ENCODE data around the gene FOXK1. TPM values are rescaled to one million over a fixed set of nuclear protein-coding genes. Genes with fewer than 3 reads are reported as not detected.
"Not testable (repeated sequence)": the region's sequence is repeated elsewhere in the genome, so short reads cannot be mapped to it uniquely, and the experiment has no call there.

The FOXK1 gene
- total RNA-seq (2014; rRNA removed; shearing (Covaris generic)): 40.7 and 63.4 TPM in 2 replicates

DNA sequence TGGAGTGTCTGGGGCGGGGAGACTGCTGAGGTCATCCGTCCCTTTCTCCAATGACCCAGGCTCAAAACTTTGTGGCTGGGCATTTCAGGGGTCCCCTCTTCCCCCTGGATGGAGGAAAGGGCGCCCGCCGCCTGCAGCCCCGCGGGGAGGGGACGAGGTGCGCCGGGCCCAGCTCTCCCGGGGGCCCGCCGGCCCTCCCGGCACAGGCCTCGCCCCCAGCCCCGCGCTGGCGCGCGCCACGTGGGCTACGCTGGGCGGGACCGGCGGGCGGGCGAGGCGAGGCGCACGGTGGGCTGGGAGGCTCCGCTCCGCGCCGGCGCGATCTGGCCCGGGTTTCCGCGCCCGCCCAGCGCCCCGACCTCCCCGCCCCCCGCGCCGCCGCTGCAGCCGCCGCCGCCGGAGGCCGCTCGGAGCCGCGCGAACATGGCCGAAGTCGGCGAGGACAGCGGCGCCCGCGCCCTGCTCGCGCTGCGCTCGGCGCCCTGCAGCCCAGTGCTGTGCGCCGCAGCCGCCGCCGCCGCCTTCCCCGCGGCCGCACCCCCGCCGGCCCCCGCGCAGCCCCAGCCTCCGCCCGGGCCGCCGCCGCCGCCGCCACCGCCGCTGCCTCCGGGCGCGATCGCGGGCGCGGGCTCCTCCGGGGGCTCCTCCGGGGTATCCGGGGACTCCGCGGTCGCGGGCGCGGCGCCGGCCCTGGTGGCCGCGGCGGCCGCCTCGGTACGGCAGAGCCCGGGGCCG is at the start of gene FOXK1:
FOXK1 (plus strand) TSS at position 410 of the 735 bp plus-strand sequence; CDS start at position 424, 14 bp downstream.
- peak; percentile 70 for DNase-seq (ENCODE audit: low spot score)

DNA sequence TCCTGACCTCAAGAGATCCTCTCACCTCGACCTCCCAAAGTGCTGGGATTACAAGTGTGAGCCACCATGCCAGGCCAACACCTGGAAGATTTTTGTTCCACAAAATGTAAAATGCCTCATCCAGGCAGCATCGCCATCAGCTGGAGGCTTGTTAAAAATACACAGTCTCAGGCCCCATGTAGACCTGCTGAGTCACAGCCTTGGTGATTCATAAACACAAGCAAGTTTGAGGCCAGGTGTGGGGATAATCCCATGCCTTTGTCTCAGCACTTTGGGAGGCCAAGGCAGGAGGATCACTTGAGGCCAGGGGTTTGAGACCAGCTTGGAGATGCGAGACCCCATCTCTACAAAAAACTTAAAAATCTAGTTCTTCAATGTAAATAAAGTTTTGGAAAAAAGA is 49.1 kb upstream of the FOXK1 start:
- no peak for DNase-seq (ENCODE audit: low spot score)

DNA sequence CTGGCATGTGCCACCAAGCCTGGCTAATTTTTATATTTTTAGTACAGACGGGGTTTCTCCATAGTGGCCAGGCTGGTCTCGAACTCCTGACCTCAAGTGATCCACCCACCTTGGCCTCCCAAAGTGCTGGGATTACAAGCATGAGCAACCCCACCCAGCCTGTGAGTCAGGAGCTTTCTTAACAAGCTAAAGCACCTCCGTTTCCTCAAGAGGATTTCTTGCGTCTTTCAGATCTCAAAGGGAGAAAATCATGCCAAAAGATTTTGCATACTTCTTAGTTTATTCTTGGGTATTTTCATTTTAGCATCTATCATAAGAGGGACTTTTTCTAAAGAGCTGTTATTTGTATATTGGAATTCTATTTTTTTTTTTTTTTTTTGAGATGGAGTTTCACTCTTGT is 47.9 kb upstream of the FOXK1 start:
- DNase-seq (ENCODE audit: low spot score): no peak

DNA sequence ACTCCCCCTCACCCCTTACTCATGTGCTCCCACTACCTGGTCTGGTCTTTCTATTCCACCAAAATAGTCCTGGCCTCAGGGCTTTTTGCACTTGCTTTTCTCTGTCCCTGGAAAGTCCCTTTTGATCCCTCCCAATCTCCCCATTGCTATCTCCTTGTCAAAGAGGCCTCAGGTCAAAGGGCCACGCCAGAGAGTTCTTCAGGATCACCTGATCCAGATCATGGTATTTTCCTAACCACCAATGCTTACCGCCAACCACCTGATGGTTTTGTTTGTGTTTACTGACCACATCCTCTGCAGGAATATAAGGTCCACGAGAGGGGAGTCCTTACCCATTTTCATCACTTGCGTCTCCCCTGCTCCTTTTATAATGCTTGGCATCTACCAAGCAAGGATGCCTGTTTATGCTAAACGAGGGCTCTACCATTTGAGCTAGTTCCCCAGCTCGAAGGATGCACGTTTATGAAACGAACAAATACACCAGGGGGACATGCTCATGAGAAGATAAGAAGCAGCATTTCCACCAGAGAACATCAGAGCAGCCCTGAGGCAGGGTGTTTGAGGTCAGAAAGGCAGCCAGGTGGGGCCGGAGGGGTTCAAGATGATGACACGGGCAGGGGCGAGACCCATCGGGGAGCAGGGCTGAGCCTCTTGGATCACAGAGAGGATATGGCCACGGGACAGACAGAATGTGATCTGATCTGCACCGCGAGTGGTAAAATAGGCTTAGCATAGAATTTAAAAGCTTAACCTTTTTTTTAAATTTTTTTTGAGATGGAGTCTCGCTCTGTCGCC is 43.1 kb upstream of the FOXK1 start:
- no peak for DNase-seq (ENCODE audit: low spot score)

DNA sequence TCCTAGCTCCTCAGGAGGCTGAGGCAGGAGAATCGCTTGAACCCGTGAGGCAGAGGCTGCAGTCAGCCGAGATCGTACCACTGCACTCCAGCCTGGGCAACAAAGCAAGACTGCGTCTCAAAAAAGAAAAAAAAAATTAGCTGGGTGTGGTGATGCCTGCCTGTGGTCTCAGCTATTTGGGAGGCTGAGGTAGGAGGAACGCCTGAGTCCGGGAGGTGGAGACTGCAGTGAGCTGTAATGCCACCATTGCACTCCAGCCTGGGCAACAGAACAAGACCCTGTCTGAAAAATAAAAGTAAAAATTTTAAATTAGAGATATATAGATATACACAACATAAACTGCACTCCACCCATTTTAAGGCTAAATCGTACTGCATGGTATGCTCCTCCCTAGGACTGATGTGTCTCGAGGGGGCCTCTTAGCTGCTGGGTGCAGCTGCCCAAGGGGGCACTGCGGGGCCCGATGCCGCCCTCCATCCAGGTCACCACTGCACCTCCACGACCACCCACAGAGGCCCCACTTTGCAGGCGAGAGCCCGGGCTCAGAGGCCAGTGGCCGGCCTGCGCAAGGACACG is 40.9 kb upstream of the FOXK1 start:
- peak; percentile 11 for DNase-seq (ENCODE audit: low spot score)

DNA sequence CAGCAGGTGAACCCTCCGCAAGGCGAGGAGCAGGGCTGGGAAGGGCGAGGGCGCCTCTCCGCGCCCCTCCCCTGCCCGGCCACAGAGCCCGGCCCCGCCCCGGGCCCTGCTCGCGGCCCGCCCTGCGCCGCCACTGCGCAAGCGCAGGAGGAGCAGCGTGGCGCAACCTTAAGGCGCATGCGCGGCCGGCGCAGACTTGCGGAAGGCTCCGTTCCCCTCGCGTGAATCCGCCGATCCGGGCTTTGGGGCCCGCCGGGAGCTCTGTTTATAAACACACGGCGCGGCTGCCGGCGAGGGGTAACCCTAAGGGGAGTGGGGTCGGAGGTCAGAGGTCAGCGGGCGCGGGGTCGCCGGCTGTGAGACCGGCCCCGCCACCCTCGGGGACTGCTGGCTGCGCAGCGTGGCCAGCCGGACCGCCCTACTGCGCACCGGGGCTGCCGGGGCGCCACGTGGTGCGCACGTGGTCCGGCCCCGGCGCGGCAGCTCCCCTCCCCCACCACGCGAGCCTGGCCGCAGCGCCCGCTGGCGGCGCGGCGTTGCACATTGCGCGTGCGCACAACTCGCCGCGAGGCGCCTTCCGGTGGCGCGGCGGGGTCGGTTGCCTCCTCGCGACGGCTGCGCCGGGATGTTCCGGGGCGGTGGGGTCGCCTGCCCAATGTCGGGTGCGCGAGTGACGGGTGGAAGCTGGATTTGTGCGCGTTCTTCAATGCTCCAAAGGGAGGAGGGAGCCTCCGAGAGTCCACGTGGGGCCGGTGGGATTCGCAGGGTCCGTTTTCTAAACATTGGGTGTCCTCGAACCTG is 40.2 kb upstream of the FOXK1 start:
- peak; percentile 97 for DNase-seq (ENCODE audit: low spot score)

DNA sequence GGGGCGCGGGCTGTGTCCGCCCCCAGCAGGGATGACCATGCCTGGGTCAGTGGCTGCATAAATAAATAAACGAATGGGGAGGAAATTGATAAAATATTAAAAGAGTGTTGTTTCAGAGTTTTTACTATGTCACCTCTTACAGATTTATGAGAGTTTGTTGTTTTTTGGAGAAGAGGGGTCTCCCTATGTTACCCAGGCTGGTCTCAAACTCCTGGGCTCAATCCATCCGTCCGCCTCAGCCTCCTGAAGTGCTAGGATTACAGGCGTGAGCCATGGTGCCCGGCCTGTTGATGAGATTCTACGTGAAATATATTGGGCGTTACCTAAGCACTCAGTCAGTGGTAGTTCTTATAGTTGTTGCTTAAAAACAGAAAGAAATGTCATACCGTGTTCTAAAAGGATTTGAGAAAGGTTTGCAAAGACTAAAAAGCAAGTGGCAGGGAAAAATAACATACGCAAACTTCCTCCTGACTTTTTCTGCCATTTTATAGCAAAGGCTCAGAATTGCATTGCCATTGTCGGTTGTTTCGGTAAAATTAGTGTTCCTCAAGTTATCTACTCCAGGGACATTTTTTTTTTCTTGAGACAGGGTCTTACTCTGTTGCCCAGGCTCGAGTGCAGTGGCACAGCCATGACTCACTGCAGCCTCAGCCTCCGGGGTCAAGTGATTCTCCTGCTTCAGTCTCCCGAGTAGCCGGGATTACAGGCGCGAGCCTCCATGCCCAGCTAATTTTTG is 39.5 kb upstream of the FOXK1 start:
- DNase-seq (ENCODE audit: low spot score): peak; percentile 10

DNA sequence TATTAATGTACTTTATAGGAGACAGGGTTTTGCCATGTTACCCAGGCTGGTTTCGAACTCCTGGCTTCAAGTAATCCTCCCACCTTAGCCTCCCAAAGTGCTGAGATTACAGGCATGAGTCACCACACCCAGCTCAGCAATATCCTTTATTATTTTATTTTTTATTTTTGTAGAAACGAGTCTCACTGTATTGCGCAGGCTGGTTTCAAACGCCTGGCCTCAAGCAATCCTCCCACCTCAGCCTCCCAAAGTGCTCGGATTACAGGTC is 39.0 kb upstream of the FOXK1 start:
- not testable (repeated sequence) for DNase-seq (ENCODE audit: low spot score)

DNA sequence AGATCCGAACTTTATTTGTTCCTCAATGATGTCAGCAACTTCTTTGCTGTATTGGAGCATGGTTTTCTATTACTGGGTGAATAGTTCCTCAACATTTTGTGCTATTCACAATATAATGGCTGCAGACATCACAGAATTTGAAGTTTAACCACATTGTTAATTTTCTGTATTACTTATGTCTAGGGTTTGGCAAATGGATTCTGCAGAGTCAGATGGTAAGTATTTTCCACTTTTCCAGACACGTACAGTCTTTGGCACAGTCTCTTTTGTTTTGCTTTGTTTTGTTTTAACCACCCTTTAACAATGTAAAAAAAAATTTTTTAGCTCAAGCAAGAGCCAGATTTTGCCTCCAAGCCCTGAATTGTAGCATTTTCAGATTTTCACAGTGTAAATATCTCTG is 36.8 kb upstream of the FOXK1 start:
- DNase-seq (ENCODE audit: low spot score): no peak

DNA sequence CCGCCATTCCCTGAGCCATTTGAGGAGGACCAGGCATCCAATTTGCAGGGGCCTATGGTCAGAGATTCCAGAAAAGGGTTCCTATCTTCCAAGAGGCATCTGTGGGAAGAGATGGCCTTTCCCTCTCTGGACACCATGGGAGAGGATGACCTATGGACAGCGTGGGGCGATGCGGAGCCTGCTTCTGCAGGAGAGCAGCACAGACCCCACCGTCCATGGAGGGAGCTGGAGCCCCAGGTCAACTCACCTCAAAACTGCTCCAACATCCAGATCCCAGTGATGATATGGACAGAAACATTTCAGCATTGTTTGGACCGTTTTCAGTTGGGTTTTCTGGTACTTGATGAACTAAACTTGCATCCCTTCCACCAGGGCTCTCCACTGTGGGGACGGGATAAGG is 34.0 kb upstream of the FOXK1 start:
- DNase-seq (ENCODE audit: low spot score): no peak

DNA sequence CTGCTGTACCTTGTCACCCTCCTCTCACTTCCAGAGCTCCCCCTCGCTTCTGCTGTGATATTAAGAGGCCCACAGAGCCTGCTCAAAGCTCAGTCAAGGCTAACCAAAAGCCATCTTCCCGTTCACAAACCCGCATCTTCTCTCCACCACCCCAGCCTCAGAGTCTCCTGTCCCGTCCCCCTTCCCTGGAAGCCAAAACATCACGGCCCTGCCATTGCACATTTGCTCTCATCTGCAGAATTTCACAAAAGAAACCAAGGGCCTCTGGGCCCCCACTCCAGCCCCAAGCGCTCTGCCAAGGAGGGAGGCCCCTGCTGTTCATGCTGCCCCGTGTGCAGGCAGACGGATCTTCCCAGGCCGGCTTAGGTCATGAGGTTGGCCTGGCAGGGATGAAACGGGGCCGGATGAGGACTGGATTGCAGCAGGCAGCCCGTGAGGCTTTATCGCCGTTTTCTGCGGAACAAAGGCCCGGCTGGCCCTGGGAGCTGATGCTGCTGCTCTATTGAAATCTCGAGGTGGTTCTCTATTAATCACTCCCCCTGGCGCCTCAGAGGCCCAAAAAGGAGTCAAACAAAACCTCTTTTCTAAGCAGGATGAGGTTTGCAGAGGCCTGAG is 31.6 kb upstream of the FOXK1 start:
- no peak for DNase-seq (ENCODE audit: low spot score)

DNA sequence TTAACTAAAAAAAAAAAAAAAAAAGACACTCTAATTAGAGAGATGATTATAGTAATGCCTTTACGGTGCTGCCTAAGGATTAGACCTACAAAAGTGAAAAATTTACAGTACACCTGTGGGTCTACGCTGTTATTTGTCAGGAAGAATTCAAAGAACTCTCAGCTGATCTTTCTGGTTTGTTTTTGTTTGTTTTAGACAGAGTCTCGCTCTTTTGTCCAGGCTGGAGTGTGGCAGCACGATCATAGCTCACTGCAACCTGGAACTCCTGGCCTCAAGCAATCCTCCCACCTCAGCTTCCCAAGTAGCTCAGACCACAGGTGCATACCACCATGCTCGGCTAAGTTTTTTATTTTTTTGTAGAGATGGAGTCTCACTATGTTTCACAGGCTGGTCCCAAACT is 28.3 kb upstream of the FOXK1 start:
- no peak for DNase-seq (ENCODE audit: low spot score)

DNA sequence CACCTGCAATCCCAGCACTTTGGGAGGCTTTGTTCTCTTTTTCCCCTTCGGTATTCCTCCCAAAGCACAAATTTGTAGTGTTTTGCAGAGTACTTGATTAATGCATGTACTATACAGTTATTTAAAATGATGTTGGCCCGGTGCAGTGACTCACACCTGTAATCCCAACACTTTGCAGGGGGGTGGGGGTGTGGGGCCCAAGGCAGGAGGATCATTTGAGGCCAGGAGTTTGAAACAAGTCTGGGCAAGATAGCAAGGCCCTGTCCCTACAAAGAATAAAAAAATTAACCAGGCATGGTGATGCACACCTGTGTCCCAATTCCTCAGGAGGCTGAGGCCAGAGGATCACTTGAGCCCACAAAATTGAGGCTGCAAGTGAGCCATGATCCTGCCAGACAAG is 26.8 kb upstream of the FOXK1 start:
- DNase-seq (ENCODE audit: low spot score): no peak

DNA sequence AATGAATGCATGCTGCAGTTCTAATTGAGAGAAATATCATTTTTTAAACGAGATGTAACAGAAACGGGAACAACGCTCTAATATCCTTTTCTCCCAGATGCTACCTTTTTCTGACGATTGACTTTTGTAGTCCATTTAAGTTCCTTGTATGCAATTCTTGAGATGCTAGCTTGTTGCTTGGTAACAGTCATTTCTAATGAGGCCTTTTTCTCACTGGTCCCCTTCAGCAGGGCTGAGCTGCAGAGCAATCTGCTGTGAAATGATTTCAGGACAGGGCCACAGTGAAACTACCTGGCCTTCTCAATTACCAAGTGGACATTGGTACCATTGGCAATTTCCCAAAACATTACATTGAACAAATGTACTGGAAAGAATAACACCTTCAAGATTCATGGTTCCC is 26.2 kb upstream of the FOXK1 start:
- no peak for DNase-seq (ENCODE audit: low spot score)

DNA sequence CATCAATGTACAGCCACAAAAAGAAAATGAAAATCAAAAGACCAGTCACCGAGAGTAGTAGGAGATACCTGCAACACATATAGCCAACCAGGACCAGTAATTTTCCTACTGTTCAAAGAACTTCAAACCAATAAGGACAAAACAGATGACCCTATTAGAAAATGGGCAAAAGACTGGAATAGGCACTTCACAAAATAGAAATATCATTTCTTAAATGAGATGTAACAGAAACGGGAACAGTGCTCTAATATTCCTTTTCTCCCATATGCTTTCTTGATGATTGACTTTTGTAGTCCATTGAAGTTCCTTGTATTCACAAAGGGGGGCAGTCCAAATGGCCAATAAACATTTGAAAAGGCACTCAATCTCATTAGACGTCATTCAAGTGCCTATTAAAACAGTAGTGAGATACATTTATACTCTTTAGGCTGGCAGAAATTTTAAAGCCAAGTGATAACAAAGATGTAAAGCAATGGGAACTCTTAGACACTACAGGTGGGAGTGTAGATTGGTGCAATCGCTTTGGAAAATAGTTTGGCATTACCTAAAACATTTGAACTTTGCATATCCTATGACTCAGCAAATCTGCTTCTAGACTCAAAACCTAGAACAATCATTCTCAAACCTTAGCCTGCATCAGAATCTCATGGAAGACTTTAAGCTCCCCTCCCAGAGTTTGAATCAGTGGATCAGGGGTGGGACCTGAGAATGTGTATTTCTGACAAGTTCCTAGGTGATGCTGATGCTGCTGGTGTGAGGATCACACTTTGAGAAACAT is 24.3 kb upstream of the FOXK1 start:
- DNase-seq (ENCODE audit: low spot score): no peak

DNA sequence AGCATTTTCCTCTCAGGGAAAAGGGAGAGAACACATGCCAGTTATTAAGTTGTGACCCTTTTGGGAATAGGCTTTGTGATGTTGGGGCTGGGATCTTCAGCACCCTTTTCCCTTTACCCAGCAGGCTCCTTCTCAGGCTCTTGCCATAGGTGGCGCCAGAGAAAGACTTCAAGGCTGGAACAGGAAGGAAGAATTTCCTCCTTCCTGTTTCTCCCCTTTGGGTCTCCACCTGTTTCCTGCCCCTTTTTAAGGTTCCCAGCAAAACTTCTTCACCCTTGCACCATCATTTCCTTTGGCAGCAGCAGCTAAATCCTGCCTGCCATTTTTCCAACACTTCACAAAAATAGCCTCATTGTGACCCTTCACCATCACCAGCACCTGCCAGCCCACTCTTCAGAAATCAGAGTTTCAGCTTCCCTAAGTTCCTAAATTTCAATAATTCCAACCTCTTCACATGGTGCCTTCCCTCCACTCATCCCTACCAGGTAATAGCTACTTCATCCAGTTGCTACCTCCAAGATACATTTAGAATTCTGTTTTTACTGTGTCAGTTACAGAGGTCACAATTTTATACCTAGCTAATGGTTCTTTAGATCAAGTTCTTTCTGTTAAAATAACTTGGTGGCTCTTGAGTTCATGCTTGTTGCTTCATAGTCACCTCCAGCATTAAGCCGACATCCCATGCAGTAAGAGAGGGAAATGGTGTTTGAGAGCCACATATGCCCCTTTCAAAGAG is 22.4 kb upstream of the FOXK1 start:
- no peak for DNase-seq (ENCODE audit: low spot score)

DNA sequence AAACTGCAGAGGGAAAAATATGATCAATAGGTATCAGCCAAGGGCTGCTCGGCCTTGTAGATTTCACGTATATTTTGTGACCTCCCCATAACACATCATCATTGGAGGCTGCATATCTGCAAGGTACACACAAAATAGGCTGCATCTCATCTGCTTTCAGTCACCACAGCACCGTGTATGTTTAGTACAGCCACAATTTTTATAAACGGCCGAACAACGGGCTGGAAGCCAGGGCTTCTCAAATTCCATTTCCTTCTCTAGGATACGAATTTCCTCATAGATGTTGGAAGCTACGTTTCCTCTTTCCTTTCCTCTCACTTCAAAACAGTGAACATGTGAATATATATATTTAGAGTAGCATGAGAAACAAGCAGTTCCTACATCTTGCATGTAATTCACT is 20.2 kb upstream of the FOXK1 start:
- no peak for DNase-seq (ENCODE audit: low spot score)

DNA sequence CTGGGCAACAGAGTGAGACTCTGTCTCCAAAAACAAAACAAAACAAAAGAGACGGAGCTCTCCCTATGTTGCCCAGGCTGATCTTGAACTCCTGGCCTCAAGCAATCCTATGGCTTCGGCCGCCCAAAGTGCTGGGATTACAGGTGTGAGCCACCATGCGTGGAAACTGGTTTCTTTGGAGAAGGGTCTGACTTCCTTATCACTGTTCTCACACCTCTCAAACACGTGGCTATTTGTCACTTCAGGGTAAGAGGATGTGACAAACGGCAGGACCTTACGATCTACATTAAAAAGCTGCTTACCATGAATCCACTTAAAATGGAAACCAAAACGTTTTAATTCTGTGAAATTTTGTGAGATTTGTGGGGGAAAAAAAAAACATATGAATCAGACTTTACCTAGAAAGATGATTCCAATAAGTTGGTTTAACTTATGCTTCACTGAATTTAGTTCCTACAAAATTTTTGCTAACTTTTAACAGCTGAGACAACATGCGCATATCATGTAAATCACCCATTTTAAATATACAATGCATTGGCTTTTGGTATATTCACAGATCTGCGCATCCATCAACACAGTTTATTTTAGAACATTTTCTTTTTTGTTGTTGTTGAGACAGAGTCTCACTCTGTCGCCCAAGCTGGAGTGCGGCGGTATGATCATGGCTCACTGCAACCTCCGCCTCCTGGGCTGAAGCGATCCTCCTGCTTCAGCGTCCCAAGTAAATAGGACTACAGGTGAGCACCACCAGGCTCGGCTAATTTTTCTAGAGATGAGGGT is 18.7 kb upstream of the FOXK1 start:
- DNase-seq (ENCODE audit: low spot score): no peak

DNA sequence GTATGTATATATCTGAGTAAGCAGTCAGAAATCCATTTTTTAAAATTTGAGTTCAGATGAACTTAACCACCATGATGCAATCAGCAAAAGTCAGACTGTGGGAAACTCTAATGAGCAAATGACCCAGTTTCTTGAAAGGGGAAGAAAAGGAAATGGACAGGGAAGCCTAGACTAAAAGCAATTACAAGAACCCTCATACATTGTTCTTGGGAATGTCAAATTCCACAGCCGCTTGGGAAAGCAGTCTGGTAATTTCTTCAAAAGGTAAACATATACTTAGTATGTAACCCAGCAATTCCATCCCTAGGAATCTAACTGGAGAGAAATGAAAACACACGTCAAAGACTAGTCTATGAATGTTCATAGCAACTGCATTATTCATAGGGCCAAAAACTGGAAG is 16.4 kb upstream of the FOXK1 start:
- DNase-seq (ENCODE audit: low spot score): no peak

Measured in HT-29 (cell line).